ENCODE measurements around the gene DCX.

Gene DCX

GRCh38 chrX:111282139-111282538, 129.9 kb downstream of the DCX start:
- Histone ChIP-seq H3K4me3 (ENCODE audit: low read length) (no peak overlapping the region), H2AFZ (ENCODE audit: low read depth, low read length) (no peak overlapping the region), H3K4me1 (ENCODE audit: low read length) (no peaks in the 10 kb centered on the region), H3K9ac (ENCODE audit: low read length) (no peak overlapping the region), H3K9me3 (ENCODE audit: insufficient read depth, low read length) (no peaks in the 10 kb centered on the region), H3K27me3 (ENCODE audit: low read depth, low read length) (no peaks in the 10 kb centered on the region), H3K36me3 (replicated peaks; ENCODE audit: low read depth, low read length) (no peaks in the 10 kb centered on the region), H3K4me2 (ENCODE audit: low read length) (no peak overlapping the region), H3K79me2 (ENCODE audit: low read length) (no peaks in the 10 kb centered on the region), H3K27ac (ENCODE audit: low read length) (no peak overlapping the region), H4K20me1 (ENCODE audit: insufficient read depth, low read length) (no peaks in the 10 kb centered on the region)
- TF ChIP-seq CTCF (IDR thresholded peaks at IDR 0.05; ENCODE audit: low read depth, low read length) (no peak), EZH2phosphoT487 (IDR thresholded peaks at IDR 0.05; ENCODE audit: low read depth) (no peak)

- H3K4me2 ChIP-seq (ENCODE audit: low read length) = no peak within 1 kb of the TSS
- no peak within 1 kb of the TSS for H3K4me3 ChIP-seq (ENCODE audit: low read length)
These were observed 141.7 kb downstream of the DCX start, which contains the start of gene CAPN6 for GRCh38 chrX:111270339-111270738. TSS of gene CAPN6 (minus strand) at chrX:111270483. CDS start at chrX:111263936, 6,547 bp downstream.

GRCh38 chrX:111268506-111268905, 143.5 kb downstream of the DCX start:
- TF ChIP-seq EZH2phosphoT487 (IDR thresholded peaks at IDR 0.05; ENCODE audit: low read depth) (no peak), CTCF (IDR thresholded peaks at IDR 0.05; ENCODE audit: low read depth, low read length) (no peak)
- Histone ChIP-seq H3K4me3 (ENCODE audit: low read length) (no peak overlapping the region), H3K79me2 (ENCODE audit: low read length) (no peaks in the 10 kb centered on the region), H3K36me3 (replicated peaks; ENCODE audit: low read depth, low read length) (no peaks in the 10 kb centered on the region), H3K27me3 (ENCODE audit: low read depth, low read length) (0 out of 2 replicates have a peak, but pooled peaks cover 4% of the 10 kb centered on the region), H3K27ac (ENCODE audit: low read length) (no peak overlapping the region), H3K4me2 (ENCODE audit: low read length) (no peak overlapping the region), H3K4me1 (ENCODE audit: low read length) (no peaks in the 10 kb centered on the region), H2AFZ (ENCODE audit: low read depth, low read length) (no peak overlapping the region), H4K20me1 (ENCODE audit: insufficient read depth, low read length) (no peaks in the 10 kb centered on the region), H3K9ac (ENCODE audit: low read length) (no peak overlapping the region), H3K9me3 (ENCODE audit: insufficient read depth, low read length) (no peaks in the 10 kb centered on the region)

More at GRCh38 chrX:111270339-111270738, 141.7 kb downstream of the DCX start, which contains the start of gene CAPN6:
- Histone ChIP-seq H4K20me1 (ENCODE audit: insufficient read depth, low read length) (no peaks in the 10 kb centered on the region), H3K9ac (ENCODE audit: low read length) (no peak within 1 kb of the TSS), H3K9me3 (ENCODE audit: insufficient read depth, low read length) (no peaks in the 10 kb centered on the region), H3K79me2 (ENCODE audit: low read length) (no peaks in the 10 kb centered on the region), H3K36me3 (replicated peaks; ENCODE audit: low read depth, low read length) (no peaks in the 10 kb centered on the region), H2AFZ (ENCODE audit: low read depth, low read length) (no peak within 1 kb of the TSS), H3K27me3 (ENCODE audit: low read depth, low read length) (no peaks in the 10 kb centered on the region), H3K4me1 (ENCODE audit: low read length) (peaks cover 12% of the 10 kb centered on the region), H3K27ac (ENCODE audit: low read length) (no peak within 1 kb of the TSS)
- TF ChIP-seq EZH2phosphoT487 (IDR thresholded peaks at IDR 0.05; ENCODE audit: low read depth) (no peak), CTCF (IDR thresholded peaks at IDR 0.05; ENCODE audit: low read depth, low read length) (no peak)

- H3K27ac ChIP-seq (ENCODE audit: low read length) = no peak overlapping the region
- H3K4me1 ChIP-seq (ENCODE audit: low read length) = no peaks in the 10 kb centered on the region
- H3K36me3 ChIP-seq (replicated peaks; ENCODE audit: low read depth, low read length) = no peaks in the 10 kb centered on the region
- H2AFZ ChIP-seq (ENCODE audit: low read depth, low read length) = no peak overlapping the region
- no peaks in the 10 kb centered on the region for H3K79me2 ChIP-seq (ENCODE audit: low read length)
- no peak overlapping the region for H3K4me2 ChIP-seq (ENCODE audit: low read length)
- 0 out of 2 replicates have a peak, but pooled peaks cover 4% of the 10 kb centered on the region for H3K27me3 ChIP-seq (ENCODE audit: low read depth, low read length)
- H3K9me3 ChIP-seq (ENCODE audit: insufficient read depth, low read length) = no peaks in the 10 kb centered on the region
- no peak for TF ChIP-seq CTCF (IDR thresholded peaks at IDR 0.05; ENCODE audit: low read depth, low read length)
- no peak for TF ChIP-seq EZH2phosphoT487 (IDR thresholded peaks at IDR 0.05; ENCODE audit: low read depth)
- no peaks in the 10 kb centered on the region for H4K20me1 ChIP-seq (ENCODE audit: insufficient read depth, low read length)
- H3K9ac ChIP-seq (ENCODE audit: low read length) = no peak overlapping the region
- H3K4me3 ChIP-seq (ENCODE audit: low read length) = no peak overlapping the region
These were observed 146.5 kb downstream of the DCX start for GRCh38 chrX:111265486-111265885.
